IMR-90 (cell line): ENCODE results near the gene DNAH3. TPM values are rescaled to one million over a fixed set of nuclear protein-coding genes. Genes with fewer than 3 reads are reported as not detected.

Experiments used
- ATAC-seq: fragments of 200-7000 bp; cut with Tn5 transposase; 2 replicates; pipeline ENCODE4 v1.9.1; 2020; ENCODE audit warnings: low read depth, mild to moderate bottlenecking, moderate library complexity
- BruUV-seq: library from RNA; stranded (reverse); fragments of 400-500 nt; replicated peaks from 2 replicates; lab custom pipeline; 2021; lab: Mats Ljungman, UMichigan
- CTCF ChIA-PET: fragments of 300-600 bp; formaldehyde crosslinking; extraction: SDS; loops from one replicate; lab custom pipeline; 2021; ENCODE audit warnings: antibody characterized with exemption; lab: Yijun Ruan, JAX
- POLR2A ChIA-PET: fragments of 300-600 bp; sonication (Branson Sonifier 250); formaldehyde crosslinking; loops from one replicate; lab custom pipeline; 2022; ENCODE audit warnings: antibody characterized with exemption; ENCODE audit not compliant: unreplicated experiment; lab: Charles Lee
- DNase-seq: peaks from one replicate; pipeline ENCODE4 v3.0.0; 2013
- H2AFZ ChIP-seq: replicated peaks from 2 replicates; pipeline ENCODE3; 2013; ENCODE audit warnings: low read length, mild to moderate bottlenecking; ENCODE audit not compliant: poor library complexity
- H2AK5ac ChIP-seq: 2 replicates; pipeline ENCODE4 v1.6.1; 2013; ENCODE audit warnings: low read depth, low read length, inconsistent platforms
- H2AK9ac ChIP-seq: replicated peaks from 2 replicates; pipeline ENCODE3; 2013; ENCODE audit warnings: mild to moderate bottlenecking, low read depth, low read length, moderate library complexity; ENCODE audit not compliant: poor library complexity
- H2BK120ac ChIP-seq: 2 replicates; pipeline ENCODE4 v1.6.1; 2013; ENCODE audit warnings: low read depth, low read length, inconsistent platforms
- H2BK15ac ChIP-seq: 3 replicates; pipeline ENCODE4 v1.6.1; 2013; ENCODE audit warnings: low read depth, low read length, inconsistent platforms
- H2BK20ac ChIP-seq: 2 replicates; pipeline ENCODE4 v1.6.1; 2013; ENCODE audit warnings: low read depth, mild to moderate bottlenecking, inconsistent platforms, low read length, moderate library complexity
- H2BK5ac ChIP-seq: 2 replicates; pipeline ENCODE4 v1.6.1; 2013; ENCODE audit warnings: mild to moderate bottlenecking, low read depth, low read length, inconsistent platforms; ENCODE audit not compliant: poor library complexity, severe bottlenecking
- H3K14ac ChIP-seq: replicated peaks from 2 replicates; pipeline ENCODE4 v1.6.1; 2013; ENCODE audit warnings: low read depth, low read length, inconsistent platforms
- H3K18ac ChIP-seq: 2 replicates; pipeline ENCODE4 v1.6.1; 2013; ENCODE audit warnings: low read depth, low read length, control low read depth
- H3K23ac ChIP-seq: 2 replicates; pipeline ENCODE4 v1.6.1; 2013; ENCODE audit warnings: low read depth, low read length, inconsistent platforms
- H3K27ac ChIP-seq: 2 replicates; pipeline ENCODE4 v1.5.1; 2013; ENCODE audit warnings: mild to moderate bottlenecking, control low read depth, low read length; ENCODE audit not compliant: insufficient read depth
- H3K27me3 ChIP-seq: 2 replicates; pipeline ENCODE4 v1.6.1; 2013; ENCODE audit warnings: low read length; ENCODE audit not compliant: control insufficient read depth, insufficient read depth
- H3K36me3 ChIP-seq: 2 replicates; pipeline ENCODE4 v1.6.1; 2013; ENCODE audit warnings: low read length, mixed read lengths; ENCODE audit not compliant: control insufficient read depth, insufficient read depth
- H3K4ac ChIP-seq: 2 replicates; pipeline ENCODE4 v1.6.1; 2013; ENCODE audit warnings: low read depth, low read length, inconsistent platforms
- H3K4me1 ChIP-seq: 2 replicates; pipeline ENCODE4 v1.6.1; 2013; ENCODE audit warnings: low read length, mixed read lengths; ENCODE audit not compliant: control insufficient read depth, insufficient read depth
- H3K4me2 ChIP-seq: 2 replicates; pipeline ENCODE4 v1.6.1; 2013; ENCODE audit warnings: low read depth, mild to moderate bottlenecking, control low read depth, low read length, moderate library complexity
- H3K4me3 ChIP-seq: 2 replicates; pipeline ENCODE4 v1.5.1; 2013; ENCODE audit warnings: low read depth, mild to moderate bottlenecking, control low read depth, low read length, moderate library complexity; ENCODE audit not compliant: insufficient read depth
- H3K56ac ChIP-seq: 2 replicates; pipeline ENCODE4 v1.6.1; 2013; ENCODE audit warnings: low read length, inconsistent platforms; ENCODE audit not compliant: insufficient read depth; ENCODE audit errors: extremely low read depth
- H3K79me1 ChIP-seq, 2 experiments: 2 replicates each; pipeline ENCODE4 v1.6.1; 2013; ENCODE audit warnings: low read length in 2 of 2, inconsistent platforms in 1 of 2, low read depth in 1 of 2
- H3K9ac ChIP-seq: 2 replicates; pipeline ENCODE4 v1.6.1; 2013; ENCODE audit warnings: low read depth, low read length, control low read depth
- H3K9me1 ChIP-seq: 2 replicates; pipeline ENCODE4 v1.6.1; 2013; ENCODE audit warnings: low read length, inconsistent platforms; ENCODE audit not compliant: insufficient read depth
- H3K9me3 ChIP-seq: 2 replicates; pipeline ENCODE4 v1.6.1; 2013; ENCODE audit warnings: low read length; ENCODE audit not compliant: control insufficient read depth, insufficient read depth
- H4K20me1 ChIP-seq: 2 replicates; pipeline ENCODE4 v1.6.1; 2013; ENCODE audit warnings: low read length, inconsistent platforms; ENCODE audit not compliant: insufficient read depth
- H4K5ac ChIP-seq: 2 replicates; pipeline ENCODE4 v1.6.1; 2013; ENCODE audit warnings: mild to moderate bottlenecking, low read depth, low read length, control low read depth
- H4K8ac ChIP-seq, 2 experiments: 2 replicates each; pipeline ENCODE4 v1.6.1; 2013; ENCODE audit warnings: low read depth in 2 of 2, low read length in 2 of 2, control low read depth in 1 of 2, inconsistent platforms in 1 of 2
- H4K91ac ChIP-seq: 2 replicates; pipeline ENCODE4 v1.6.1; 2013; ENCODE audit warnings: low read depth, low read length, inconsistent platforms; ENCODE audit not compliant: insufficient read depth
- BHLHE40 ChIP-seq: fragments of 150-350 bp; IDR thresholded peaks from 2 replicates; pipeline ENCODE4 v1.6.1; 2016; ENCODE audit warnings: mild to moderate bottlenecking, low read depth, low read length
- CEBPB ChIP-seq: IDR thresholded peaks from 2 replicates; pipeline ENCODE4 v1.6.1; 2012; ENCODE audit warnings: low read depth, low read length, improper control_type of control experiment
- CHD1 ChIP-seq: IDR thresholded peaks from 2 replicates; pipeline ENCODE4 v1.6.1; 2012; ENCODE audit warnings: low read depth, low read length, improper control_type of control experiment
- FOS ChIP-seq: fragments of 150-350 bp; IDR thresholded peaks from 2 replicates; pipeline ENCODE4 v1.6.1; 2016; ENCODE audit warnings: low read depth, low read length
- MAFK ChIP-seq: IDR thresholded peaks from 2 replicates; pipeline ENCODE4 v1.6.1; 2012; ENCODE audit warnings: low read depth, low read length, improper control_type of control experiment
- MAZ ChIP-seq: IDR thresholded peaks from 2 replicates; pipeline ENCODE4 v1.6.1; 2012; ENCODE audit warnings: low read depth, mild to moderate bottlenecking, low read length, improper control_type of control experiment, moderate library complexity, borderline replicate concordance
- MXI1 ChIP-seq: IDR thresholded peaks from 2 replicates; pipeline ENCODE4 v1.6.1; 2012; ENCODE audit warnings: low read depth, mild to moderate bottlenecking, low read length, moderate library complexity, borderline replicate concordance
- NFE2L2 ChIP-seq: fragments of 150-350 bp; IDR thresholded peaks from 2 replicates; pipeline ENCODE4 v1.6.1; 2016; ENCODE audit warnings: low read depth, mild to moderate bottlenecking, low read length
- POLR2A ChIP-seq: IDR thresholded peaks from 2 replicates; pipeline ENCODE4 v1.6.1; 2012; ENCODE audit warnings: mild to moderate bottlenecking, low read depth, low read length
- RAD21 ChIP-seq: IDR thresholded peaks from 2 replicates; pipeline ENCODE4 v1.6.1; 2012; ENCODE audit warnings: low read length, improper control_type of control experiment
- RFX5 ChIP-seq: IDR thresholded peaks from 2 replicates; pipeline ENCODE4 v1.8.0; 2012; ENCODE audit warnings: low read depth, mild to moderate bottlenecking, low read length, moderate library complexity
- SMC3 ChIP-seq: fragments of 150-350 bp; IDR thresholded peaks from 2 replicates; pipeline ENCODE4 v1.6.1; 2016; ENCODE audit warnings: low read depth, mild to moderate bottlenecking, antibody characterized with exemption, low read length, moderate library complexity
- WGBS, 2 experiments: methylation state at CpG; one replicate each; pipeline versions ENCODE4 v1.1.5 to v1.1.7; 2013; ENCODE audit warnings: missing lambda C conversion rate in 2 of 2; ENCODE audit not compliant: insufficient read length in 1 of 2; ENCODE audit errors: extremely low coverage in 2 of 2; 5-methylcytosine and 5-hydroxymethylcytosine counted together
- dilution Hi-C: fragments of 300-500 bp; cut with HindIII; formaldehyde crosslinking; loops from one replicate; pipeline ENCODE4 v1.14.3; 2018; ENCODE audit warnings: low sequenced_read_pairs; ENCODE audit not compliant: unreplicated experiment
- in situ Hi-C: fragments of 300-500 bp; cut with MboI; formaldehyde crosslinking; loops from 3 replicates; pipeline ENCODE4 v1.14.3; 2019; ENCODE audit warnings: low sequenced_read_pairs, inconsistent platforms, mixed read lengths
- intact Hi-C: fragments of 100-400 bp; cut with micrococcal nuclease; formaldehyde crosslinking; loops from 2 replicates; pipeline ENCODE4 v1.10.0; 2022
- polyA plus RNA-seq, 3 experiments: library from polyadenylated mRNA; depleted of rRNA; stranded (reverse); fragments of >200 nt; gene quantifications; 2 replicates each; pipeline ENCODE4 v1.2.3, GENCODE V29; 2012; ENCODE audit warnings: low replicate concordance in 1 of 3
- total RNA-seq: library from RNA; depleted of rRNA; stranded (reverse); fragments of >200 nt; gene quantifications from 2 replicates; pipeline ENCODE4 v1.2.3, GENCODE V29; 2012
- TF ChIP-seq, protein P1 (sequence below): fragments of 150-350 bp; IDR thresholded peaks from 2 replicates; pipeline ENCODE4 v1.6.1; 2017; ENCODE audit warnings: mild to moderate bottlenecking, antibody characterized with exemption, low read length, low read depth
- TF ChIP-seq, protein P2 (sequence below): conservative IDR thresholded peaks from 2 replicates; pipeline ENCODE4 v1.5.1; 2012; ENCODE audit warnings: mild to moderate bottlenecking, low read depth, low read length, improper control_type of control experiment

The DNAH3 gene
- total and polyA plus RNA-seq, 2 of the 4 experiments (the other 2 are of a cell fraction), result not detected

DNA sequence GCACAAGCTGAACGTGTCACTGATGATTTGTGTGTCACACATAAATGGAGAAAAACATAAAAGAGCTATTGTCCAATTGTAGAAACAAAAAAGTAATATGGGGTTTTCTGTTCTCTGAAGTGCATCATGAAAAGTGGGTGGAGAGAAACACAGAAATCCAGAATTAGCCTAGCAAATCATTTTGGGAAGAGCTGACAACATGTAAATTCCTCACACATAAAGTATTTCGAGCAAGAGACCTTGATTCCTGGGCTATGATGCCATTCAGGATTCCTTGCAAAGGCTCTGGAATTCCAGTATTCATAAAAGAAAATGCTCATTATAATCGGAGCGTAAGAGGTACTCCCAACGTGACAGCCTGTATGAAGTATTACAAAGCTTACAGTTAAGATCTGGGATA is 251.6 kb downstream of the DNAH3 start:
- DNase-seq, result peak; percentile 86
- Histone ChIP-seq H3K9me1 (peaks cover 12% of the 10 kb centered on the region), H3K9me3 (no peaks in the 10 kb centered on the region), H2BK15ac (peak overlapping the region; percentile 16; the same call in 2 of the 3 replicates), H3K14ac (peak overlapping the region; percentile 96), H2AFZ (no peak overlapping the region), H3K36me3 (peaks cover 5% of the 10 kb centered on the region), H3K9ac (peak overlapping the region; percentile 99), H3K79me1 (peaks cover 41 to 85% of the 10 kb centered on the region in 2 experiments), H3K4me2 (peak overlapping the region; percentile 100), H4K8ac (peak overlapping the region in 1 of 2 experiments; percentile 83; a peak in 2 of 4 replicates), H3K56ac (peak overlapping the region; percentile 82), H3K4me3 (peak overlapping the region; percentile 100), H3K23ac (peak overlapping the region; percentile 64; the same call in 1 of the 2 replicates), H2BK20ac (no peak overlapping the region), H4K5ac (peak overlapping the region; percentile 92; the same call in 1 of the 2 replicates), H3K4me1 (peaks cover 10% of the 10 kb centered on the region), H3K27ac (peak overlapping the region; percentile 100; the same call in 1 of the 2 replicates), H4K20me1 (peaks cover 43% of the 10 kb centered on the region), H3K18ac (peak overlapping the region; percentile 90), H2BK5ac (peak overlapping the region; percentile 95), H3K4ac (peak overlapping the region; percentile 76; the same call in 1 of the 2 replicates), H2AK9ac (peak overlapping the region; percentile 99), H2BK120ac (peak overlapping the region; percentile 36; the same call in 1 of the 2 replicates), H4K91ac (peak overlapping the region; percentile 82), H2AK5ac (peak overlapping the region; percentile 81; the same call in 1 of the 2 replicates), H3K27me3 (no peaks in the 10 kb centered on the region)
- ChIA-PET POLR2A (interaction anchor here (0.6 kb wide), 1 partner anchor 49 kb away, joined by 3 read pairs; no protein-coding TSS in a partner anchor), CTCF (interaction anchor here (1.0 kb wide), 1 partner anchor 47 kb away, joined by 4 read pairs; no protein-coding TSS in a partner anchor)
- TF ChIP-seq BHLHE40, result no peak
- no peak for TF ChIP-seq NFE2L2
- no peak for TF ChIP-seq POLR2A
- TF ChIP-seq RFX5, result no peak
- no peak for TF ChIP-seq CEBPB
- TF ChIP-seq CHD1, result no peak
- TF ChIP-seq, protein P1, sequence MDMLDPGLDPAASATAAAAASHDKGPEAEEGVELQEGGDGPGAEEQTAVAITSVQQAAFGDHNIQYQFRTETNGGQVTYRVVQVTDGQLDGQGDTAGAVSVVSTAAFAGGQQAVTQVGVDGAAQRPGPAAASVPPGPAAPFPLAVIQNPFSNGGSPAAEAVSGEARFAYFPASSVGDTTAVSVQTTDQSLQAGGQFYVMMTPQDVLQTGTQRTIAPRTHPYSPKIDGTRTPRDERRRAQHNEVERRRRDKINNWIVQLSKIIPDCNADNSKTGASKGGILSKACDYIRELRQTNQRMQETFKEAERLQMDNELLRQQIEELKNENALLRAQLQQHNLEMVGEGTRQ, result no peak
- TF ChIP-seq MXI1, result 0 out of 2 replicates have a peak, but pooled peaks have one; percentile 32
- TF ChIP-seq MAZ, result no peak
- TF ChIP-seq FOS, result no peak
- TF ChIP-seq MAFK, result peak; percentile 51; the same call in 1 of the 2 replicates
- TF ChIP-seq, protein P2, sequence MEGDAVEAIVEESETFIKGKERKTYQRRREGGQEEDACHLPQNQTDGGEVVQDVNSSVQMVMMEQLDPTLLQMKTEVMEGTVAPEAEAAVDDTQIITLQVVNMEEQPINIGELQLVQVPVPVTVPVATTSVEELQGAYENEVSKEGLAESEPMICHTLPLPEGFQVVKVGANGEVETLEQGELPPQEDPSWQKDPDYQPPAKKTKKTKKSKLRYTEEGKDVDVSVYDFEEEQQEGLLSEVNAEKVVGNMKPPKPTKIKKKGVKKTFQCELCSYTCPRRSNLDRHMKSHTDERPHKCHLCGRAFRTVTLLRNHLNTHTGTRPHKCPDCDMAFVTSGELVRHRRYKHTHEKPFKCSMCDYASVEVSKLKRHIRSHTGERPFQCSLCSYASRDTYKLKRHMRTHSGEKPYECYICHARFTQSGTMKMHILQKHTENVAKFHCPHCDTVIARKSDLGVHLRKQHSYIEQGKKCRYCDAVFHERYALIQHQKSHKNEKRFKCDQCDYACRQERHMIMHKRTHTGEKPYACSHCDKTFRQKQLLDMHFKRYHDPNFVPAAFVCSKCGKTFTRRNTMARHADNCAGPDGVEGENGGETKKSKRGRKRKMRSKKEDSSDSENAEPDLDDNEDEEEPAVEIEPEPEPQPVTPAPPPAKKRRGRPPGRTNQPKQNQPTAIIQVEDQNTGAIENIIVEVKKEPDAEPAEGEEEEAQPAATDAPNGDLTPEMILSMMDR, result no peak
- TF ChIP-seq SMC3, result no peak
- no peak for TF ChIP-seq RAD21
- dilution Hi-C loops (no loop called here), intact Hi-C loops (loop anchor here (1.0 kb wide), 1 partner anchor 402 kb away; no protein-coding TSS in a partner anchor), in situ Hi-C loops (no loop called here)
- WGBS, 2 experiments, result no CpG with 5 or more reads among the region's 5 CpGs
- BruUV-seq, result TSS peak; percentile 56
- peak; percentile 1; the same call in 1 of the 2 replicates for ATAC-seq
